ENCODE measurements around the gene SYNPO2L.

- TF ChIP-seq CTCF (IDR thresholded peaks at IDR 0.05) (no peak), POLR2A (IDR thresholded peaks at IDR 0.05) (no peak)
These were observed 26.7 kb downstream of the SYNPO2L start for GRCh38 chr10:73629165-73629564.
